Glutamatergic neuron (in vitro differentiated cells): Measurements from ENCODE around the gene PRKCE. TPM values are rescaled to one million over a fixed set of nuclear protein-coding genes. Genes with fewer than 3 reads are reported as not detected.

Experiments used
- DNase-seq: peaks from one replicate; pipeline ENCODE4 v3.0.0; 2022
- H3K27ac Mint-ChIP-seq: one replicate; pipeline ENCODE4 v1.8.0; 2020; ENCODE audit warnings: mild to moderate bottlenecking, mixed read lengths, inconsistent platforms; ENCODE audit not compliant: unreplicated experiment
- H3K27me3 Mint-ChIP-seq: one replicate; pipeline ENCODE4 v1.8.0; 2020; ENCODE audit warnings: mild to moderate bottlenecking, moderate library complexity, mixed read lengths, inconsistent platforms; ENCODE audit not compliant: unreplicated experiment
- H3K36me3 Mint-ChIP-seq: one replicate; pipeline ENCODE4 v1.8.0; 2020; ENCODE audit warnings: mild to moderate bottlenecking, mixed read lengths, inconsistent platforms; ENCODE audit not compliant: unreplicated experiment
- H3K4me1 Mint-ChIP-seq: one replicate; pipeline ENCODE4 v1.8.0; 2020; ENCODE audit warnings: mild to moderate bottlenecking, low read depth, mixed read lengths, inconsistent platforms; ENCODE audit not compliant: unreplicated experiment
- H3K4me3 Mint-ChIP-seq: one replicate; pipeline ENCODE4 v1.8.0; 2020; ENCODE audit warnings: mild to moderate bottlenecking, mixed read lengths, inconsistent platforms; ENCODE audit not compliant: unreplicated experiment
- H3K9me3 Mint-ChIP-seq: one replicate; pipeline ENCODE4 v1.8.0; 2020; ENCODE audit warnings: mild to moderate bottlenecking, moderate library complexity, mixed read lengths, inconsistent platforms; ENCODE audit not compliant: unreplicated experiment
- total RNA-seq: library from RNA; stranded (reverse); fragmentation: NEBNext Ultra II Directional; extraction: Animal tissue kit (Norgen Biotek cat#: 25700); gene quantifications from one replicate; pipeline ENCODE4 v1.2.1, GENCODE V29; 2021; ENCODE audit not compliant: unreplicated experiment
- TF ChIP-seq, protein P1 (sequence below): fragments of 200-600 bp; sonication (generic); IDR thresholded peaks from one replicate; pipeline ENCODE4 v1.5.0; 2021; ENCODE audit not compliant: partially characterized antibody, unreplicated experiment

Gene PRKCE
- total RNA-seq, 1 donor from 2014 or later, result 74.8 TPM

- TF ChIP-seq, protein P1, sequence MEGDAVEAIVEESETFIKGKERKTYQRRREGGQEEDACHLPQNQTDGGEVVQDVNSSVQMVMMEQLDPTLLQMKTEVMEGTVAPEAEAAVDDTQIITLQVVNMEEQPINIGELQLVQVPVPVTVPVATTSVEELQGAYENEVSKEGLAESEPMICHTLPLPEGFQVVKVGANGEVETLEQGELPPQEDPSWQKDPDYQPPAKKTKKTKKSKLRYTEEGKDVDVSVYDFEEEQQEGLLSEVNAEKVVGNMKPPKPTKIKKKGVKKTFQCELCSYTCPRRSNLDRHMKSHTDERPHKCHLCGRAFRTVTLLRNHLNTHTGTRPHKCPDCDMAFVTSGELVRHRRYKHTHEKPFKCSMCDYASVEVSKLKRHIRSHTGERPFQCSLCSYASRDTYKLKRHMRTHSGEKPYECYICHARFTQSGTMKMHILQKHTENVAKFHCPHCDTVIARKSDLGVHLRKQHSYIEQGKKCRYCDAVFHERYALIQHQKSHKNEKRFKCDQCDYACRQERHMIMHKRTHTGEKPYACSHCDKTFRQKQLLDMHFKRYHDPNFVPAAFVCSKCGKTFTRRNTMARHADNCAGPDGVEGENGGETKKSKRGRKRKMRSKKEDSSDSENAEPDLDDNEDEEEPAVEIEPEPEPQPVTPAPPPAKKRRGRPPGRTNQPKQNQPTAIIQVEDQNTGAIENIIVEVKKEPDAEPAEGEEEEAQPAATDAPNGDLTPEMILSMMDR, result no peak
- Mint-ChIP-seq H3K36me3 (peaks cover 4% of the 10 kb centered on the region), H3K4me1 (peaks cover 60% of the 10 kb centered on the region), H3K4me3 (no peak overlapping the region), H3K27me3 (peaks cover 21% of the 10 kb centered on the region), H3K27ac (no peak overlapping the region), H3K9me3 (peaks cover 23% of the 10 kb centered on the region)
- no peak for DNase-seq
Measured at GRCh38 chr2:45796500-45796899, 145.0 kb downstream of the PRKCE start.

GRCh38 chr2:45797451-45798230 is 146.2 kb downstream of the PRKCE start:
- Mint-ChIP-seq H3K4me1 (peaks cover 62% of the 10 kb centered on the region), H3K9me3 (peaks cover 22% of the 10 kb centered on the region), H3K27ac (no peak overlapping the region), H3K36me3 (peaks cover 4% of the 10 kb centered on the region), H3K27me3 (peaks cover 22% of the 10 kb centered on the region), H3K4me3 (no peak overlapping the region)
- TF ChIP-seq, protein P1, result no peak
- DNase-seq, result no peak

DNA sequence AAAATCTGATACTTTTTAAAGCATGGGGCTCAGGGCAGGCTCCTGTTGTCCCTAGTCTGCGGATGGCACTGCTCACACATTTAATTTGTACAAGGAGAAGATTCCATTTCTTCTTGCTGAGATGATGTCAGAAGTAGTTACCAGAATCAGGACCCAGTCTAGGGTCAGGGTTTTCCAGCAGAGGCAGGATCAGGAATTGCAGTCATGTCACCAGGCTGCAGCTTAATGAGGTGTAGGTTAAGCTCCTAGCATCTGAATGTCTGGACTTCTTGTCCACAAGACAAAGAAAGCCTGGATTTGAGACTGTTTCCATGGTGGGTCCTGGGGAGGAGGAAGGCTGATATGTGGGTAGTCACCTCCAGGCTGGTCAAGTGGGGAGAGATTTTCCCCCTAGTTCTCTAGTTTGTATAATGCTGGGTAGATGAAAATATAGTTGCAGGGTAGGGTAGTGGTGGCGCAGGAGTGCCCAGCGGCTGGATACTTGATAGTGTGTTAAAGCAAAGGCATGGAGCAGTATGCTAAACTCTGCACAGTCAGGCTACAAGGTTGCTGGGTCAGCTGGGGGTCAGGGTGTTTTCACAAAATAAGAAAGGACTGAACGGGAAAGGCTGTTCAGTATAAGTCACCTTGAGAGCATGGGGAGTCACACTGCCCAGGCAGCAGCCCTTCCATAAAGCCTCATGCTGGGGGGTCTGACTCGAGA is 148.4 kb downstream of the PRKCE start:
- peaks cover 59% of the 10 kb centered on the region for H3K4me1 Mint-ChIP-seq
- H3K27ac Mint-ChIP-seq, result no peak overlapping the region
- H3K27me3 Mint-ChIP-seq, result peaks cover 11% of the 10 kb centered on the region
- no peak overlapping the region for H3K4me3 Mint-ChIP-seq
- DNase-seq, result no peak
- TF ChIP-seq, protein P1, result no peak
- peaks cover 4% of the 10 kb centered on the region for H3K36me3 Mint-ChIP-seq
- H3K9me3 Mint-ChIP-seq, result peaks cover 9% of the 10 kb centered on the region

GRCh38 chr2:45802499-45803138 is 151.1 kb downstream of the PRKCE start:
- H3K27me3 Mint-ChIP-seq, result peaks cover 7% of the 10 kb centered on the region
- peak; percentile 35 for DNase-seq

More at GRCh38 chr2:45802499-45803138, 151.1 kb downstream of the PRKCE start:
- Mint-ChIP-seq H3K27ac (peak overlapping the region; percentile 93), H3K4me3 (peak overlapping the region; percentile 54), H3K9me3 (peaks cover 9% of the 10 kb centered on the region), H3K4me1 (peaks cover 45% of the 10 kb centered on the region), H3K36me3 (peaks cover 4% of the 10 kb centered on the region)
- TF ChIP-seq, protein P1, result no peak
